Stimulated activated CD8-positive, alpha-beta memory T cell treated with anti-CD3 and anti-CD28 coated beads, Interleukin-12 subunit alpha, Interleukin-12 subunit beta, amount 100 ng/mL, for 1 hour (primary cell): ENCODE data around the gene CDH8.
"Not testable (repeated sequence)": the region's sequence is repeated elsewhere in the genome, so short reads cannot be mapped to it uniquely, and the experiment has no call there.

Source experiments
- DNase-seq: peaks from one replicate; pipeline ENCODE4 v3.0.0-alpha.2; 2020; ENCODE audit warnings: low read depth

Gene CDH8

DNA sequence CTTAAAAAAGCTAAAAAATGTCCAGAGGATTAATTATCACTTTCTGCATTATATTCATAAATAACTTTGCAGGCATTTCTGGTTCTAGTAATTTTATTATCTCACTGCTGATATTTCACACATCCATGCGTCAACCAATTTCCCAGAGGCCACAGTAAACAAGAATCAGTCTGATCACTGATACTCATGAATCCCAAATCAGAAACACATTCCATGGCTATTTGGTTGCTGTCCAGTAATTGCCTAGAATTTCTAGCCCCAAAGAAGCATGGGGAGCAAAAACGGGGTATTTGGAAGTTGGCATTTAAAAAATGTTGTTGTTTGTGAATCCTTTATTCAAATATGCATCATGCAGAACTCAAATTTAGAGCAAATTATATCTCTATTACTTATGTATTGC is 244.8 kb downstream of the CDH8 start:
- DNase-seq, result no peak

DNA sequence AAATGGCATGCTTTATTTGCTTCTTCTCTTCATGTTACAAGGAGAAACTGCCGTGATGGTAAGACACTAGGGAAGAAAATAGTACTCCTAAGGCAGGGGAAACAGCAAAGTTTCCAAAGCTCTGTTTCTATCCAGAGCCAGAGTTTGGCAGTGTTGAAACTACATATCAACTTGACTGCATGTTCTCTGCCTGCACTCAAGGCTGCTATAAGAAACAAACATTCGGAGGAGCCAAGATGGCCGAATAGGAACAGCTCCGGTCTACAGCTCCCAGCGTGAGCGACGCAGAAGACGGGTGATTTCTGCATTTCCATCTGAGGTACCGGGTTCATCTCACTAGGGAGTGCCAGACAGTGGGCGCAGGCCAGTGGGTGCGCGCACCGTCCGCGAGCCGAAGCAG is 254.4 kb downstream of the CDH8 start:
- DNase-seq, result not testable (repeated sequence)

DNA sequence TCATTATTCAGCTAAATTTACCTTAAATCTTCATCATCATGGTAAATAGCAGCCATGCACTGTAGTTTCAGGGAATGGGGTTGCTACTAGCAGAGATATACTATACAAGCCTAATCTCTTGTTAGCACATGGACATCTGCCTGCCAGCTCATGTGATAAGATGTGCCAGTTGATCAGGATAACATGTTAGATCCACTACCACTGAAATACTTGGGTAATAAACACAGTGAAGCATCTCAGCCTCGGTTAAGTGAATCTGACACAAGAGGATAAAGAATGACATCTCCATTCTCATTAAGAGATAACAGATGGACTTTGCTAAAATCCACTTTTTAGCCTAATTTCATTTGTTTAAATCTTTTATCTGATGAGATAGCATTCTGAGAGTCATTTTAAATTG is 256.1 kb downstream of the CDH8 start:
- no peak for DNase-seq

DNA sequence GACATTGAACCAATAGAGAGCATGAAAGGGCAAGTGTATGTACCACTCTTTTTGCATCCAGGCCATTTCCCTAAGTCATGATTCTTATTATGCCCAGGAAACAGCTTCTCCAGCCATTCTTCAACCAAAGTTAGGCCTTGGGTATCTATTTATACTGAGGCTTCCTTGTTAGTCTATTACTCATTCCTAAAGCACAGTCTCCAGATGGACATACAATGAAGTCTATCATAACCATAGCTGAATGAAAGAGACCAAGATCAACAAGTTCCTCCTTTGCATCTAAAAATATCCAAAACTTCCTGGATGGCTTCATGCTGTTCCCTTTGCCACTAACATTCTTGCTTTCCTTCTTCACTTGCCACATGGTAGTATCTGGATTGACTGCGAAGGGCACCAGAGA is 265.9 kb downstream of the CDH8 start:
- DNase-seq, result no peak

DNA sequence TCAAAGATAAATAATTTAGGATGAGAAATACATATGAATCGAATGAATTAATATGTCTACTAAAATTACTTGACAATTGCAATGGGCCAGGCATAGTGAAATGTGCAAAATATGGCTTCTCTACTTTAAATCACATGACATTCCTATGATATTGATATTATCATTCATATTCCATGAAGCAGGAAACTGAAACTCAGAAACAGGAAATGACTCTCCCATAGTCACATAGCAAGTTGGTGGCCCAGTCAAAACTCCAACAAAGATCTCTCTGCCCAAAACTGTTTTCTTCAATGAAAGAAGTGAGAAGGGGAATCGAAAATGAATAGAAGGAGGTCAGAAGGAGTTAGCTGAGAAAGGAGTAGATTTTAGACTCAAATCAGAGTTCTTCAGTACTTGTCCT is 272.2 kb downstream of the CDH8 start:
- no peak for DNase-seq

DNA sequence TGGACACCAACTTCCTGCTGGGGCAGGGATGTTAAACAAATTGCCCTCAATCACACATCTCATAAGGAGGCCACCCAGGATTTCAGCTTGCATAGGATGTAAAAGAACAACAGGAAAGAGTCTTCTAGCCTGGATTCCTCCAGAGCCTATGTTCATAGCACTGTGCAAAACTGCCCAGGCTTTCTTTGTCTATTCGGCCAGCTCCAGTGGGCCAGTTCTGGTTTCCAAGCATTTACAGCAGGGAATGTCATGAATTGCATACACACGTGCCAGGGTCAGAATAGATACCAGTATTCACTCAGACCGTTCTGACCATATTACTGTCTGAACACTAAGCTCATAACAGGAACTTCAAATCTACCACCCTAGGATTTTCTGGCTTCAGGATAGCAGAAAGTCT is 273.2 kb downstream of the CDH8 start:
- no peak for DNase-seq

DNA sequence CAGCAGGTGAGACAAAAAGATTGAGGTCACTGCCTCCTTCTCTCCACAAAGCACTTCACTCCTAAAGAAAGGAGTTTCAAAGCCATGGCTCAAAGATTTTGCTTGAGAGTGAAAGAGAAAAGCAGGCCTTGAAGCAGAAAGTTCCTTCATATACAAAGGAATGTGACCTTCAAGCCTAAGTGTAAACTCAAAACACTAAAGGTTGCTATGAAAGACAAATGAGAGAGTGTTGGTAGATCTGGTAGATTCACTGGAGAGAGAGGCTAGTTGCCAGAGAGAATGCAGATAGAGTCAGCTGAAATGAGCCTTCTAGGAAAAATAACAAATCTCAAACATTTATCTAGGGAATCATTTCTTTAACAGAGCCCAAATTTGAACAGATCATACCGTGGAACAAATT is 305.2 kb downstream of the CDH8 start:
- no peak for DNase-seq

DNA sequence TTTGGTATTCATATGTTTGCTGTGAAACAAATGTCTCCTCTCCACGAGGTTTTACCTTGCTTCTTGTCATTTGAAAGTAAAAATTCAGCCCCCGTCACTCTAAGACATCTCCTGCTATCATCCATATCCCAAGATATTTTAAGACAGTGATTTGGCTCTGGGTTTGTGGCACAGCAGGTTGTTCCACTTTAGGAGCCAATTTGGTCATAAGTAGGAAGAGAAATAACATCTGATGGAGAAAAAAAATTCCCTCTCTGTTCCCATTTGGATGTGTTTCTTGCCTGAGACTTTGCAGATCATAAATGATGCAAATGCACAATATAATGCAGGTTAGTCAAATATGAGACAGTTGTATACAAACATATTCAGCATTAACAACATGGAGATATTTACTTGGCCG is 309.5 kb downstream of the CDH8 start:
- no peak for DNase-seq

DNA sequence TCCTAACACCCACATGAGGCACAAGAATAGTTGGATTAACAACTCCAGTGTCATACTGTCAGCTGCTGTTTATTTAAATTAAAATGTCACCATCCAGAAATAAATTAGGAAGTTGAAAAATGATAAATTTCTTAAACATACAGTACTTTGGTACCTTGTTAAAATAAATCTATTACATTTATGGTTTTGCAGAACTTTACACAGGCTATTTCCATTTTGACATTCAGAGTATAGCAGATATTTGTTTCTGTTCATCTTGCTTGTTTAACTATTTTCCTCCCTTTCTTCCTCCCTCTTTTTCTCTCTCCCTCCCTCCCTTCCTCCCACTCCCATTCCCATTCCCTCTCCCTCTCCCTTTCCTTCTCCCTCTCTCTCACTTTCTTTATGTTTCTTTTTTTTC is 310.1 kb downstream of the CDH8 start:
- no peak for DNase-seq

DNA sequence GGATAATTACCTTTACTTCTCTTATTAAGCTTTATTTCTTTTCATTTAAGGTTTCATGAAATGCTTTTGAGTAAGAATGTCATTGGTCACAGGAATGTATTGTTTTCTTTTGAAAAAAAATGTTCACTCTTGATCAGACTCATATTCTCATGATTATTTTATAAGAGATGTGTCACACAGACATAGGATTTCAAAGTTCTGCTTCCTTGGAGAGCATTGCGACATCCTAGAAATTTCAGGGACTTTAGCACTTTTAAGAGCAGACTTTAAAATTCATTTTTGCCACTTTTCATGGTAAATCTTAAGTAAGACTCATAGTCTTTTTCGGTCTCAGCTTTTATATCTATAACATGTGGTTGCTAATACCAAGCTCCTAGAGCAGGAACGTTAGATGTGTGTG is 314.7 kb downstream of the CDH8 start:
- DNase-seq, result no peak

DNA sequence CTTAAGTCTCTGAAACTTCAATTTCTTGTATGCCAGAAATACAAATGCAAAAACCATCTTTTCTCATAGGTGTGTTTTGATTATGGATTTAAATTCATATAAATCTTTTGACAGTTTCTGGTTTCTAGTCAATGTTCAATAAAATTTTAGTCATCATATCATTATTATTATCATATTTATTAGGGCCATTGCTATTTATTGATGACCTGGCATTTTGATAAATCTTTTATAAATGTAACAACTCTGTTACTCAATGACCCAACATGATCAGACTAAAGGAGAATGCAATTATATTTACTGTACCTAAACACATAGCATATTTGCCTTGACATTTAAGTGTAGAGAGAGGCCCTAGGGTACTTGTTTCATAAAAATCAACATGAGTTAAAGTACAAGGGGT is 320.8 kb downstream of the CDH8 start:
- DNase-seq, result no peak

DNA sequence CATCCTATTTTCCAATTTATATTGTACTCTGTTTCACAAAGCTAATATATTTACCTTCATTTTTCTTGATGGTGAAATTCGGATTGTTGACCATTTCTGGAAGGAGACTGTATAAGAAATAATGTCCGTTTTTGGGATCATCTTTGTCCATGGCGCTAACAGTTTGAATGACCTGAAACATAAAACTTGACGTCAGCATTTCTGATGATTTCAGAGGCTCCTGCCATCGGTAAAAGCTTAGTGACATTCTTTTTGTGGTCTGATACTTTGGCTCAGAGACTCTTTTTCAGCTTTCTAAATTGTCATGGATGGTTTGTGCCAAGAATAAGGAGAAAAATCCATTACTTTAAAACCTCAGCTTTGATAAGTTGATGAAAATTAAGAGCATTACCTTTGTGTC is 322.5 kb downstream of the CDH8 start:
- DNase-seq, result no peak

DNA sequence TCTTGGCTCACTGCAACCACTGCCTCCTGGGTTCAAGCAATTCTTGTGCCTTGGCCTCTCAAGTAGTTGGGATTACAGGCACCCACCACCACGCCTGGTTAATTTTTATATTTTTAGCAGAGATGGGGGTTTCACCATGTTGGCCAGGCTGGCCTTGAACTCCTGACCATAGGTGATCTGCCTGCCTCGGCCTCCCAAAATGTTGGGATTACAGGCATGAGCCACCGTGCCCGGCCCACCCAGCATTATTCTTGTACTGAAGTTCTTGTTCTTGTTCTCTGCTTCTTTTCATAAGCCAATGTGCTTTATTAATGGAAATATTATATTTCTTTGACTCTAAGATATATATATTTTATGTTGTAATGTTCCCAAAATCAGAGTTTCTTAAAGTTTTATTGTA is 336.6 kb downstream of the CDH8 start:
- DNase-seq, result not testable (repeated sequence)

DNA sequence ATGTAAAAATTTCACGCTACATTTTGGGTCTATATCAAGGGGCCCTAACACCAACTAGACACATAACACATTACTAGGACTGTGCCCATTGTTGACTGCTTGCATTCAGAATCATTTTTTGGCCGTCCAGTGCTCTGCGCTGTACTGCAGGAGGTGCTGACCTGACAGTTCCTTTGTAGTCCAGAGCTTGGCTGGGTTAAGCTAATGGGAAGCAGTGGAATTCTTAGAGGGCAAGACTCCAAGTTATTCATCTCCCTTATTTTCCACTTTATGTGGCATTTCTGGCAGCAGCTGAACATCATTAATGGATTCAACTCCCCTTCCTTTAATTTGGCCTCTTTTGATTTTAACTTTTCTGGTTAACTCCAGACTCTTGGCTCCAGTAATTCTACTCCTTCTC is 351.7 kb downstream of the CDH8 start:
- no peak for DNase-seq

DNA sequence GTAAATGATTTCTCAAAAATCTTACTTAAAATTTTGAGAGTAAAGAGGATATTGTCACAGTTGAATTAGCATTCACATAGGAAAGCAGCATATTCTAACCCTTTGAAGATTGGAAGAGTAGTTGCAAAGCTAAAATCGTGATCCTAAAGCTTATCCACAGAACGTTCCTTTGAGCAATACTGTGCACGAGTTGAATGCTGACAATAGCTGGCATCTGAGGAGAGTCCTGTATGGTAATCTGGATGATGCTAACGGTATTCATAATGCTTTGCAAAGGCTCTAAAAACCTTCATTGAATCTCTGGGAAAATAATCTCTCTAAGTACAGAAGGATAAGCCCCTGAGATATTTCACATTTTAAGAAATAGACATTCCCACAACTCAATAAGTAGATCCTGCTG is 354.6 kb downstream of the CDH8 start:
- DNase-seq, result no peak

DNA sequence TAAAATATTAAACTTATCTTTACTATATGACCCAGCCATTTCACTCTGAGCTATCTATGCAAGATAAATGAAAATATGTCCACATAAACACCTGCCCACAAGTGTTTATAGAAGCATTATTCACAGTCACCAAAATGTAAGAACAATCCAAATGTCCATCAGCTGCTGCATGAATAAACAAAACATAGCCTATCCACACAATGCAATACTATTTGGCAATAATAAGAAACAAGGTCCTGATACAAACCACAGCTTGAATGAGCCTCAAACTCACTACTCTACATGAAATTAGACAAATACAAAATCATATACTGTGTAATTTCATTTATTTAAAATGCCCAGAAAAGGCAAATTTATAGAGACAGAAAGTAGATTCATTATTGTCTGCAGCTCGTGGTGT is 355.1 kb downstream of the CDH8 start:
- DNase-seq, result no peak

DNA sequence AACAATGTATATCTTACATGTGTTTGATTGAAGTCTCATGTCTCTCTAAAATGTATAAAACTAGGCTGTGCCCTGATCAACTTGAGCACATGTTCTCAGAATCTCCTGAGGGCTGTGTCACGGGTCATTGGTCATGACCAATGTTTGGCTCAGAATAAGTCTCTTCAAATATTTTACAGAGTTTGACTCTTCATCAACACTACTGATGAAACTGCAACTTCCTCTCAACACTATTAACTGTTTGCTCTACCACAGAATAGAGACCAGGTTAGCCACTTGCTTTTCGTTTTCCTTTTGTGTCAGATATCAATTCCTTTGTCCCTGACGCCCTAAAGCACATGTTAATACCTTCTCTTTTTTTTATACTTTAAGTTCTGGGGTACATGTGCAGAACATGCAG is 358.1 kb downstream of the CDH8 start:
- no peak for DNase-seq

DNA sequence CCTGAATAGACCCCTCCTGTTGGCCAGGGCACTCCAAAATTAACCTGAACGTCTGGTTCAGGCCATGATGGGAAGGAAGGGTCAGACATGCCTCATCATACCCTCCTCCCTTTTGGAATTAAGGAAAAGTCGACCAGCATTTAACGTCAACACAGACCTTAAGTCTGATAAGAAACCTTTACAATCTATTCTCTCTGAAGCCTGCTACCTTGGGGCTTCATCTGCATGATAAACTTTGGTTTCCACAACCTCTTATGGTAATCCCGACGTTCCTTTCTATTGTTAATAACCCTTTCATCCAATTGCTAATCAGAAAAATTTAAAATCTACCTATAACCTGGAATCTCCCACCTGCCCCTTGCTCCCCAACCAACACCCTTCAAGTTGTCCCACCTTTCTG is 358.5 kb downstream of the CDH8 start:
- no peak for DNase-seq

DNA sequence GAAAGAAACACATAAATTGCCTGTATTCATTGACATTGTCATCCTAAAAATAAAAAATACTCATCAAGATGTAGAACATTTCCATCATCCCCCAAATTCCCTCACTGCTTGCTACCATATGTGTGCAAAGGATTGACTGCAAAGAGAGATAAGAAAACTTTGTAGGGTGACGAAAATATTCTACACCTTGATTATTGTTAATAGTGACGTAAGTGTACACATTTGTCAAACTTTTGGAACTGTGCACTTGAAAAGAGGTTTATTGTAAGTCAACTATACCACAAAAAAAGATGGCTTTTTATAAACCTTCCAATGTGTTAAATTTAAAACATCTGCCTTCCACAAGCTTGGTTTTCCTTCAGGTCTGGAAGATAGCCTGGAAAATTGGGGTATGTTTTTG is 359.5 kb downstream of the CDH8 start:
- DNase-seq, result no peak

DNA sequence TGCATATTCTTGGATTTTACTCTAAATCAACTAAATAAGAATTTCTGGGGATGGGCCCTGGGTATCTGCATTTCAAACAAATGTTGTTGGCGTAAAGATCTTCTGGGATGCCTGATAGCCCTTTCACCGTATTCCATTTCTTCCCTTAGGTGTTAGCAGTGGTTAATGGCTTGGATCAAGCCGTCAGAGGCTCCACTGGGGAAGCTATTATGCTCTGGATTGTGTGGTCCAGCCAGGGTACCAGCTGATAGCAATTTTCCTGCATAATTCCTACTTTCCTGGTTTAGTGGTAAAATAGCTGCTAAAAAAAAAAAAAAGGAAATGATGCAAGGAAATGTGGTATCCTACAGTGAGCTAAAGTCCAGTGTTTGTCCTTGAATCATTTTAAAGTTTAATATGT is 365.1 kb downstream of the CDH8 start:
- no peak for DNase-seq

DNA sequence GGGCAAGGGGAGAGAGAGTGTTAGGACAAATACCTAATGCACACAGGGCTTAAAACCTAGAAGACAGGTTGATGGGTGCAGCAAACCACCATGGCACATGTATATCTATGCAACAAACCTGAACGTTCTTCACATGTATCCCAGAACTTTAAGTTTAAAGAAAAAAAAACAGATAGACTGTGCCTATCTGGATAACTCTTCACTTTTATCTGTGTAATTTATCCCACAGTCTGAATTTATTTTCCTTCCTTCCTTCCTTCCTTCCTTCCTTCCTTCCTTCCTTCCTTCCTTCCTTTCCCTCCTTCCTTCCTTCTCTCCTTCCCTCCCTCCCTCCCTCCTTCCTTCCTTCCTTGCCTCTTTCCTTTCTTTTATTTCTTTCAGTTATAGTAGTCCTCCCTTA is 370.7 kb downstream of the CDH8 start:
- DNase-seq, result no peak

DNA sequence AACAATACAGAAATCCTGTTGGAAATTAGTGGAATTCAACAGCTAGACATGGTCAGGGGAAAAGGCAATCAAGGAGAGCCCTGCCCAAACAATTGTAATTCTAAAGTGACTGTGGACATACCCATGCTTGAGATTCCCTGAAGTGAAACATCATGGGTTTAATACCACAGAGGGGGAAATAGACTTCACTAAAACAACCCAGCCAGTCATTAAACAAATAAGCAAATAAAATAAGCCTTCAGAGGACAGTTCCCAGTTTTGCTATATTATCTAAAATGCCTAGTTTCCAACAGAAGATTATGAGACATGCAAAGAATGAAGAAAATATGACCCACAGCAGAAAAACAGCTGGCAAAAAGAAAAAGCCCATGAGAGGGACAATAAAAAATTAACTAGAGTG is 376.3 kb downstream of the CDH8 start:
- DNase-seq, result no peak

DNA sequence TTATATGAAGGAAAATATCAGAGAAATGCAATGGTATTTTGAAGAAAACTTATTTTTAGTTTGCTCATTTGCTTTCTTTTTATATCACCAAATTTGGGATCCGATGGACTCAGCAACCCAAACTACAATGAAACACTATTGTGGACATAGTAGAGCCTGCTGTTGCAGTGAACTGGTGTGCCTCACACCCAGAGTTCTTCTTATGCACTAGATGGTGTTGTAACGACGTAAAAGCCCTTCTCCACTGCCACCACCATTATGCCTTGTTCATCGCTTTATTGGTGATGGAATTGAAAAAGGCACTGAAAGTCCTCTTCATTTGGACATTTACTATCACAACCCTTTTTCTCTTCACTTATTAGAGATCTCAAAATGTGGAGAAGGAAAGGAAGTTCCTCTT is 381.3 kb downstream of the CDH8 start:
- DNase-seq, result no peak

DNA sequence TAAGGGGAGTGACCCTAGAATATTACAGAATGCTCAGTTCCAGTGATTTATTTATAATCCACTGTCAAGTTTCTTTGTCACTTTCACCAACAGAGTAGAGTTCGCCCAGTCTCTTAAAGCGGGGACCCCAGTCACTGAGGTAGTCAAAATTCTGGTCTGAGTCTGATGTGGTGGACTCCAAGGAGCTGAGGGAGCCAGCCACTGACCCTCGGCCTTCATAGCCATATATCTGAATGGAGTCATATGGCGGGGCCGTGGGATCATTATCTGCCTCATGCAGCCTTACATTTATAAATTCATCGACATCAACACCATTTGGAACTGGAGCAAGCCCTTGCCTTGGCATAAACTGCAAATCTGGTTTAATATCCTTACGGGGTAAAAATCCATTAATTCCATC is 382.7 kb downstream of the CDH8 start:
- DNase-seq, result no peak

DNA sequence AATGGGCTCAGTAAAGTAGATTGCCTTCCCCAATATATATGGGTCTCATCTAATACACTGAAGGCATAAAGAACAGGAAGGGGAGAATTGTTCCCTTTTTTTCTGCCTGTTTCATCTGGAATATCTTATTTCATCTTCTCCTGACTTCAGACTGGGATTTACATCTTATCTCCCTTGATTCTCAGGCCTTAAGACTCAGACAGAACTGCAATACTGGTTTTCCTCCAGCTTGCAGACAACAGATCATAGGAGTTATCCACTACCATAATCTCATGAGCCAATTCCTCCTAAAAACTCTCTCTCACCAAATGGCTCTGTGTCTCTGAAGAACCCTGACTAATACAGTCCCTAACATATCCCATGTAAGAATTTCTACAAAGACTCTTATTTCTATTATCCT is 390.7 kb downstream of the CDH8 start:
- DNase-seq, result no peak

DNA sequence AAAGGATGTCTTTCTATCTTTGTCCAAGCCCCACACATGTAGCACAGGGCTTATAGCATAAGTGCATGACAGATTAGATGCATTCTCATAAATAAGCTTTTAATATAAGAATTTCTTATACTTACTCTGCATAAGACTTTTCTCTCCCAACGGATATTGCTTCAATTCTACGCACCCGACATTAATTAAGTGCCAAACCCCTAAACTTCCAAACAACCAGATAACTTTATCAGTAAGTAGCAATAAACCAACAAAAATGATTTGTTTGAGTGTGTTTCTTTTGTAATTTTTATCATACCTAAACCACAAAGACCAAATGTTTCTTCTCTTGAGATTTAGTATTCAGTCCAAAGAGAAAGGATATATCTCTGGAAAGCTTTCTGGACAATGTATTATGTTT is 391.5 kb downstream of the CDH8 start:
- no peak for DNase-seq
